Kidney (tissue), 14 donors: ENCODE measurements around the gene EFCAB11. TPM values are rescaled to one million over a fixed set of nuclear protein-coding genes. Genes with fewer than 3 reads are reported as not detected.

Experiments
- DNase-seq, 5 donors: peaks; one replicate each; pipeline ENCODE4 v3.0.0-alpha.2; 2013 to 2020
- FAIRE-seq: peaks from 2 replicates; lab custom pipeline; 2012; peaks lifted over from hg19 to GRCh38; lab: Jason Lieb, UNC
- H3K27ac ChIP-seq, 2 donors: one replicate each; pipeline ENCODE4 v1.7.0; 2013; ENCODE audit warnings: low read depth in 2 of 2, low read length in 2 of 2, inconsistent platforms in 1 of 2
- H3K27me3 ChIP-seq: one replicate; pipeline ENCODE4 v1.7.1; 2013; ENCODE audit warnings: low read length, inconsistent platforms; ENCODE audit not compliant: control insufficient read depth, insufficient read depth
- H3K36me3 ChIP-seq, 3 donors: one replicate each; pipeline versions ENCODE4 v1.7.0 to v1.7.1; 2013; ENCODE audit warnings: low read length in 3 of 3, control low read depth in 1 of 3, inconsistent platforms in 1 of 3; ENCODE audit not compliant: insufficient read depth in 3 of 3, control insufficient read depth in 2 of 3
- H3K4me1 ChIP-seq, 3 donors: one replicate each; pipeline versions ENCODE4 v1.7.0 to v1.7.1; 2013; ENCODE audit warnings: low read length in 3 of 3, inconsistent platforms in 1 of 3, low read depth in 1 of 3; ENCODE audit not compliant: control insufficient read depth in 2 of 3, insufficient read depth in 2 of 3
- H3K4me3 ChIP-seq, 3 donors: one replicate each; pipeline versions ENCODE4 v1.7.0 to v1.8.1; 2013; ENCODE audit warnings: low read length in 3 of 3, control low read depth in 1 of 3, inconsistent platforms in 1 of 3
- H3K9ac ChIP-seq, 3 donors: one replicate each; pipeline versions ENCODE4 v1.7.0 to v1.7.1; 2013; ENCODE audit warnings: low read length in 3 of 3, control low read depth in 1 of 3, inconsistent platforms in 1 of 3
- H3K9me3 ChIP-seq, 3 donors: one replicate each; pipeline versions ENCODE4 v1.7.0 to v1.7.1; 2013; ENCODE audit warnings: low read length in 3 of 3, control low read depth in 1 of 3, inconsistent platforms in 1 of 3; ENCODE audit not compliant: control insufficient read depth in 2 of 3, insufficient read depth in 1 of 3
- CTCF ChIP-seq: IDR thresholded peaks from 3 replicates; pipeline ENCODE4 v1.5.1; 2012; ENCODE audit warnings: mild to moderate bottlenecking, moderate library complexity, borderline replicate concordance; ENCODE audit not compliant: insufficient read depth; ENCODE audit errors: extremely low read depth
- intact Hi-C: fragments of 100-400 bp; cut with DNase I; formaldehyde crosslinking; loops from one replicate; pipeline ENCODE4 v1.11.1; 2022
- polyA plus RNA-seq: library from polyadenylated mRNA; stranded (reverse); fragments of 350-450 nt; fragmentation: Illumina TruSeq; extraction: RNeasy Lipid Tissue Mini Kit (QIAGEN cat#74804); gene quantifications from one replicate; pipeline ENCODE4 v1.2.3, GENCODE V29; 2014; ENCODE audit warnings: low read depth, low replicate concordance; ENCODE audit not compliant: insufficient read depth
- total RNA-seq: library from RNA; stranded (reverse); fragmentation: NEBNext Ultra II Directional; extraction: Animal tissue kit (Norgen Biotek cat#: 25700); gene quantifications from one replicate; pipeline ENCODE4 v1.2.1, GENCODE V29; 2021
- donor health status: control.
- donor health status: control.
- donor health status: control.
- donor health status: control.
- donor health status: control.
- donor health status: DM: yes; HTN: yes; CAD: no.
- donor health status: Normal renal cell carcinoma (clear cell type).

Gene EFCAB11
- total and polyA plus RNA-seq, 2 donors from 2014 or later, result 8.4 to 8.9 TPM

- intact Hi-C loops, result no loop called here
- DNase-seq (no peak), FAIRE-seq (no peak)
- no peaks in the 10 kb centered on the region for H3K36me3 ChIP-seq
- no peak overlapping the region for H3K4me3 ChIP-seq
- no peak for TF ChIP-seq CTCF
- no peak overlapping the region for H3K27ac ChIP-seq
- no peaks in the 10 kb centered on the region for H3K4me1 ChIP-seq
- H3K9ac ChIP-seq, result no peak overlapping the region
- H3K9me3 ChIP-seq, result no peaks in the 10 kb centered on the region
- H3K27me3 ChIP-seq, result no peaks in the 10 kb centered on the region
Measured at GRCh38 chr14:89798212-89798773, 156.2 kb downstream of the EFCAB11 start.

GRCh38 chr14:89797148-89797547 is 157.4 kb downstream of the EFCAB11 start:
- TF ChIP-seq CTCF, result no peak
- intact Hi-C loops, result no loop called here
- Histone ChIP-seq H3K36me3 (no peaks in the 10 kb centered on the region), H3K27ac (no peak overlapping the region), H3K9ac (no peak overlapping the region), H3K4me1 (no peaks in the 10 kb centered on the region), H3K4me3 (no peak overlapping the region), H3K27me3 (no peaks in the 10 kb centered on the region), H3K9me3 (no peaks in the 10 kb centered on the region)
- FAIRE-seq (no peak), DNase-seq (no peak)

- intact Hi-C loops, result no loop called here
- DNase-seq (peak in 1 of 5 donors; percentile 78), FAIRE-seq (no peak)
- Histone ChIP-seq H3K4me3 (no peak overlapping the region), H3K36me3 (no peaks in the 10 kb centered on the region), H3K27ac (no peak overlapping the region), H3K4me1 (no peaks in the 10 kb centered on the region), H3K27me3 (no peaks in the 10 kb centered on the region), H3K9ac (no peak overlapping the region), H3K9me3 (no peaks in the 10 kb centered on the region)
- no peak for TF ChIP-seq CTCF
Measured at GRCh38 chr14:89794096-89794495, 160.4 kb downstream of the EFCAB11 start.

GRCh38 chr14:89793367-89793716 is 161.2 kb downstream of the EFCAB11 start:
- Histone ChIP-seq H3K36me3 (no peaks in the 10 kb centered on the region), H3K4me3 (no peak overlapping the region), H3K9ac (no peak overlapping the region), H3K27ac (no peak overlapping the region), H3K27me3 (no peaks in the 10 kb centered on the region), H3K9me3 (no peaks in the 10 kb centered on the region), H3K4me1 (no peaks in the 10 kb centered on the region)
- no peak for FAIRE-seq
- intact Hi-C loops, result no loop called here
- no peak for TF ChIP-seq CTCF
- no peak for DNase-seq
